Duodenal mucosa (tissue), 2 donors: ENCODE results near the gene CNIH2.

Experiments
- H3K27ac ChIP-seq: one replicate; pipeline ENCODE4 v1.7.0; 2013; ENCODE audit warnings: low read depth, low read length
- H3K27me3 ChIP-seq, 2 donors: one replicate each; pipeline ENCODE4 v1.7.0; 2013; ENCODE audit warnings: low read length in 2 of 2, control low read depth in 1 of 2; ENCODE audit not compliant: insufficient read depth in 2 of 2, control insufficient read depth in 1 of 2
- H3K36me3 ChIP-seq, 2 donors: one replicate each; pipeline ENCODE4 v1.7.0; 2013; ENCODE audit warnings: low read length in 2 of 2, control low read depth in 1 of 2; ENCODE audit not compliant: insufficient read depth in 2 of 2, control insufficient read depth in 1 of 2
- H3K4me1 ChIP-seq, 2 donors: one replicate each; pipeline ENCODE4 v1.7.0; 2013; ENCODE audit warnings: low read length in 2 of 2, control low read depth in 1 of 2; ENCODE audit not compliant: insufficient read depth in 2 of 2, control insufficient read depth in 1 of 2
- H3K4me3 ChIP-seq, 2 donors: one replicate each; pipeline ENCODE4 v1.7.0; 2013; ENCODE audit warnings: low read length in 2 of 2, low read depth in 1 of 2
- H3K9ac ChIP-seq, 2 donors: one replicate each; pipeline ENCODE4 v1.7.0; 2013; ENCODE audit warnings: low read length in 2 of 2, low read depth in 1 of 2
- H3K9me3 ChIP-seq, 2 donors: one replicate each; pipeline ENCODE4 v1.7.0; 2013; ENCODE audit warnings: low read length in 2 of 2, control low read depth in 1 of 2; ENCODE audit not compliant: control insufficient read depth in 1 of 2

CNIH2 gene

DNA sequence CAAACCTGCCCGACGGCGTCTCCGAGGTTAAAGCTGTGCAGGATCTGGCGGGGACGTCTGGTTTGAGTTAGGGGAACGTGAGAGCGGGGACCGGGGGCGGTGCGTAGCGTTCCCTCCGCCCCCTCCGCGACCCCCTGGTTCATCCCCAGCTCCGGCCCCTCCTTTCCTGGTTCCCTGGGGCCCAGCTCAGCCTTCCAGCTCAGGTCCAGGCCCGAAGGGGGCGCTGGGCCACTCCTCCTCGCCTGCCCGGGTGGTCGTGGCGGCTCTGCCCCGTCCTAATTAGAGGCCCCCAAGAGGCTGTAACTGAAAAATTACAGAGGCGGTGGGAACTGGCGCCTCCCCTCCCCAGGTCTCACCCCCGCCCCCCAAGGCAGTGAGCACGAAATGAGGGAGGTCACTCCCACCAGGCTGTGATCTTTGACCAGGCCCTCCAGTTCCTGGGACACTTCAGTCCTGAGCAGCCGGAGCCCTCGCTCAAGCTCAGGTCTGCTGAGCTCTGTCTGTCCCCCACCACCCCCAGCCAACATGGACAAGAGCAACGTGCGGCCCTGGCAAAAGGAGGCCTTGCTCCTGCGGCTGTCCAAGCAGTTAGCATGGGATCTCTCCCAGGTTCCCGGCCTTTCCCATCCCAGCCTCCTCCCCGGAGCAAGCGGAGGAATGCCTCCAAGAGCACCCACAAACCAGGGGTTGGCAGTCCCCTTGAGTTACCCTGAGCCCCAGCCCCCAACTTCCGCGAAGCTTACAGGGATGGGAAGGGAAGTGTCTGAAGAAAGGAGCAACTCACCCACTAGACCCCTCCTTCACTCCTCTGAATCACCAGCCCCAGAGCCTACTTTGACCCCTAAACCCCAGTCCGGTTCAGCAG is 35.6 kb downstream of the CNIH2 start:
- Histone ChIP-seq H3K36me3 (no peaks in the 10 kb centered on the region), H3K27me3 (no peaks in the 10 kb centered on the region), H3K9me3 (no peaks in the 10 kb centered on the region), H3K9ac (peak overlapping the region; percentile 47 to 61), H3K4me1 (peaks cover 18 to 26% of the 10 kb centered on the region in 2 donors), H3K27ac (peak overlapping the region; percentile 83), H3K4me3 (peak overlapping the region; percentile 50 to 65)

DNA sequence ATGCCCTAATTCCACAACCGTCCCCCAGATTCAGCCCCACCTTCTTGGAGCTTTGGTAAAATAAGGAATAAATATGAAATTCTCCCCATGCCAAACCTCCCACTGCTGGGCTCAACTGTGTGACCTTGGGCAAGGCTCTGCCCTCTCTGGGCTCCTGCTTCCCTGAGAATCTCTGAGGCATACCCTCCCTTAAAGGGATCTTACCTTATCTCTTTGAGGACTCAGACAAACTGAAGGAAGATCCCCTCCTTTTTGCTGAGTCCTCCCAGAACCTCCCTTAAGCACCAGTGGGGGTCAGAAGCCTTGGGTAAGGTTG is 36.2 kb downstream of the CNIH2 start:
- Histone ChIP-seq H3K4me3 (no peak overlapping the region), H3K9me3 (no peaks in the 10 kb centered on the region), H3K27me3 (no peaks in the 10 kb centered on the region), H3K36me3 (no peaks in the 10 kb centered on the region), H3K4me1 (peaks cover 19 to 31% of the 10 kb centered on the region in 2 donors), H3K9ac (no peak overlapping the region), H3K27ac (no peak overlapping the region)

DNA sequence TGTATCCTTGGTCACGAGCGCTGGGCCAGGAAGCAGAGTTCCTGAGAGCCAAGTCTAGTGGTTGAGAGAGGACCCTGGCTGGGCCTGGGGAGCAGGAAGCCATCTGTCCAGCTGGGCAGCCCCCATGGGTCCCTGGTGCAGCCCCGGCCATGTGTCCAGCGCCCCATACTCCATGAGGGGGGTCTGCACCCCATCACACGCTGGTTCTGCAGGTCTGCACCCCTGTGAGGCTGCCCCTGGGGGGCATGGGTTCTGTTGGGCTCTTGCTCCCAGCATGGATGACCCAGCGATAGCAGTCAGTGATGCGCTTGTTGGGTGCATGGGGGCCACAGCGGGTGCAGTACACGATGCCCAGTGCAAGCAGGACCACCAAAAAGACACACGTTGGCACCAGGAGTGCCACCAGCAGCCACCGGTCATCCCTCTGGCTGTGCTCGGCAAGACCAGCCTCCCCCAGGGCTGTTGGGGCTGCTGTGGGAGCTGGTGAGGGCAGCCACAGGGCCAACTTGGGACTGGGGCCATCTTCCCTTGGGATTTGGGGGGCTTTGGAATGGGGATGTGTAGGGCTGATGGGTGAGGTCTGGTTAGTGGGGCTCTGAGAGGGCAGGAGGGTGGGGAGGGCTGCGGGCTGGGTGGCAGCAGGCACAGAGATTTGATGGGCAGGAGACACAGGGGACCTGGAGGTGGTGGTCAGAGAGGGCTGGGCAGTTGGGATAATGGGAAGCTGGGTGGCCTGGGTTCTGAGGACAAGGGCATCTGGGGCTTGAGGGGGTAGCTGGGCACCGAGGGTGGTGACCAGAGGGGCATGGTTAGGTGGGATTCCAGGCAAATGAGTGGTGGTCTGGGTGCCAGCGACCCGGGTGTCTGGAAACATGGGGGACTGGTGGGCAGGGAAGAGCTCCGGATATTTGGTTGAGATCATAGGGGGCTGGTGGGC is 36.9 kb downstream of the CNIH2 start:
- no peak overlapping the region for H3K27ac ChIP-seq
- no peaks in the 10 kb centered on the region for H3K27me3 ChIP-seq
- H3K36me3 ChIP-seq = no peaks in the 10 kb centered on the region
- peaks cover 19 to 31% of the 10 kb centered on the region in 2 donors for H3K4me1 ChIP-seq
- H3K9me3 ChIP-seq = no peaks in the 10 kb centered on the region
- no peak overlapping the region for H3K4me3 ChIP-seq
- H3K9ac ChIP-seq = no peak overlapping the region

DNA sequence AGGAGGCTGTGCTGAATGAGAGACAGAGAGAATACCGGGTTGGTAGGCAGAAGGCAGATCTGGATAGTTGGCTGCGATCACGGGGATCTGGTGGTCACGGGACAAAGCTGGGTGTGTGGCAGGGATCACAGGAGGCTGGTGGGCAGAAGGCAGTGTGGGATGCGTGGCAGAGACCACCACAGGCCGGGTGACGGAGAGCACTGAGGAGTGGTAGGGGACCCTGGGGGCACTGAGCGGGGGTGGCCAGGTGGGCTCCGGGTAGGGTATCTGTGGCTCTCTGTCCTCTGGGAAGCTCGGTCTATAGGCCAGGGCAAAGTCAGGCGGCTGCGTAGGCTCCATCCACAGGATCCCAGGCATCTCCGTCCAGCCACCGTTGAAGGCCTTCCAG is 37.5 kb downstream of the CNIH2 start:
- Histone ChIP-seq H3K4me3 (peak overlapping the region in 1 of 2 donors; percentile 51), H3K27me3 (no peaks in the 10 kb centered on the region), H3K9me3 (no peaks in the 10 kb centered on the region), H3K4me1 (peaks cover 19 to 31% of the 10 kb centered on the region in 2 donors), H3K9ac (peak overlapping the region in 1 of 2 donors; percentile 18), H3K27ac (no peak overlapping the region), H3K36me3 (no peaks in the 10 kb centered on the region)

DNA sequence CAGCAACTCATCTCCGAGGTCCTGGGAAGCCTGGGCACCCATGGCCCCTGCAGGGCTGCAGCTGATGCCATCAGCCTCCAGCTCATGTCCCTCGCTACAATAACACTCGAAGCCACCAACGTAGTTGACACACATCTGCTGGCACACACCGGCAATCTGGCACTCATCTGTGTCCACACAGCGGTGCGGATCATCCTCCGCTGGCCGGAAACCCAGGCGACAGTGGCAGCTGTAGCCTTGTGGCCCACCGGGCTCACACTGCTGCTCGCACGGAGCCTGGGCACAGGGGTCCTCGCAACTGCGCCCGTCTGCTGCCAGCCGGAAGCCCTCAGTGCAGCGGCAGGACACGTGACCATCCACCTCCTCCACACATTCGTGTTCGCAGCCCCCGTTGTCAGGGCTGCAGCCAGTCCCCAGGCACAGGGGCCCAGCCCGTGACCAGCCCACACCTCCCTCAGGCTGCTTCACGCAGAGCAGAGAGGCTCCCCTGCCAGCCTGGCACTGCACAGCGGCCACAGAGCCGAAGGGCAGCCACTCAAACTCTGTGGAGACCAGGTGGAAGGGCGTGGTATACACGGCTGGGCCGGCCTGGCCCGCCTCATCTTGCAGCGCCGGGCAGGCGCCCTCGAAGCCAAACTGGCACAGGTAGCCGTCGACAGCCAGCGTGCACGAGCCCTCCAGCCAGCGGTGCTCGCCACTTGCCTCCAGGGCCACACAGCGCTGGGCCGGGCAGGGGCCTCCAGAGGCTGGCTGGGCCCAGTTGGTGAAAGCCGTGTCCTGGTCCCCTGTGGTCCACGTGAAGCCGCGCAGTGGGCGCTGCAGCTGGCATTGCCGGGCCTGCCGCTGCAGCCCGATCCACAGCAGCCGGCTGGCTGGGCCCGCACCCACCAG is 38.2 kb downstream of the CNIH2 start:
- peak overlapping the region in 1 of 2 donors; percentile 51 for H3K4me3 ChIP-seq
- H3K36me3 ChIP-seq = no peaks in the 10 kb centered on the region
- H3K9ac ChIP-seq = peak overlapping the region in 1 of 2 donors; percentile 18
- H3K9me3 ChIP-seq = no peaks in the 10 kb centered on the region
- H3K27ac ChIP-seq = peak overlapping the region; percentile 44
- H3K4me1 ChIP-seq = peaks cover 19 to 31% of the 10 kb centered on the region in 2 donors
- H3K27me3 ChIP-seq = no peaks in the 10 kb centered on the region

DNA sequence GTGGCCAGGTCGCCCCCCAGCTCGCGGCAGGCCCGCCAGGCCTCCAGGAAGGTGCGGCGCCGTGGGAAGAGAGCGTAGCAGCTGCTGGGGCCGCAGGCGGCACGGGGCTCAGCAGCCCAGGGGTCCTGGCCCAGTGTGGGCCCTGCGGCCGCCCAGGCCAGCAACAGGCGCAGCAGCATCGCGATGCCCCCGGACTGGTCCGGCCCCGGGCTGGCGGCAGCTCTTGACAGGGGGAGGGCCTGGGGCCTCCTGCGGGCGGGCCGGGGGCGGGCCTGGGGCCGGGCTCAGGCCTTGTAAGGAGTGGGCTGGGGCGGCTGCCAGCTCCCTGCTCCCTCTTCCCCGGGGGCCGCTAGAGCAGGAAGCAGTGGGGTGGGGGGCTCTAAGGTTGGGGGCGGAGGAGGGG is 38.9 kb downstream of the CNIH2 start, which contains the start of gene CD248:
Gene CD248 (minus strand): TSS at position 196 of the 403 bp plus-strand sequence. CDS start 17 bp downstream, at position 179.
- H3K4me1 ChIP-seq = peaks cover 14 to 27% of the 10 kb centered on the region in 2 donors
- H3K4me3 ChIP-seq = peak within 1 kb of the TSS in 1 of 2 donors; percentile 51
- peak within 1 kb of the TSS; percentile 61 for H3K27ac ChIP-seq
- H3K27me3 ChIP-seq = no peaks in the 10 kb centered on the region
- H3K9ac ChIP-seq = peak within 1 kb of the TSS in 1 of 2 donors; percentile 18
- no peaks in the 10 kb centered on the region for H3K9me3 ChIP-seq
- no peaks in the 10 kb centered on the region for H3K36me3 ChIP-seq

DNA sequence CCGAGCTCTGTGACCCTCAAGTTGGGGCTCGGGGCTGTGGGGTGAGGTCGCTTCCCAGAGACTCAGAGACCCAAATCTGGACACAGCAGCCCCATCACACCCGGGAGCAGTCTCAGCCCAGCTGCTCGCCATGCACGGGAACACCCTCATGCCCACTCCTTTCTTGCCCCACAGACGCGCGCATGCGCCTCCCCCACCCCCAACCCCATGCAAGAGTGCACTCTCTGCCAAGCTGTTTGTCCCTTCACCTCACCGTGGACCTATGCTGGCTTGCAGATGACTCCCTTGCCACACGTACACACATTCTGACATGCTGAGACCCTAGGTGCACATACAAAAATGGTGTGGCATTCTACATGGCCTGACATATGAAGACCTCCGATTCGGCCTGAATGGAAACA is 39.3 kb downstream of the CNIH2 start:
- H3K4me1 ChIP-seq = peaks cover 14 to 27% of the 10 kb centered on the region in 2 donors
- no peak overlapping the region for H3K9ac ChIP-seq
- H3K27ac ChIP-seq = peak overlapping the region; percentile 61
- H3K27me3 ChIP-seq = no peaks in the 10 kb centered on the region
- no peak overlapping the region for H3K4me3 ChIP-seq
- no peaks in the 10 kb centered on the region for H3K36me3 ChIP-seq
- H3K9me3 ChIP-seq = no peaks in the 10 kb centered on the region

DNA sequence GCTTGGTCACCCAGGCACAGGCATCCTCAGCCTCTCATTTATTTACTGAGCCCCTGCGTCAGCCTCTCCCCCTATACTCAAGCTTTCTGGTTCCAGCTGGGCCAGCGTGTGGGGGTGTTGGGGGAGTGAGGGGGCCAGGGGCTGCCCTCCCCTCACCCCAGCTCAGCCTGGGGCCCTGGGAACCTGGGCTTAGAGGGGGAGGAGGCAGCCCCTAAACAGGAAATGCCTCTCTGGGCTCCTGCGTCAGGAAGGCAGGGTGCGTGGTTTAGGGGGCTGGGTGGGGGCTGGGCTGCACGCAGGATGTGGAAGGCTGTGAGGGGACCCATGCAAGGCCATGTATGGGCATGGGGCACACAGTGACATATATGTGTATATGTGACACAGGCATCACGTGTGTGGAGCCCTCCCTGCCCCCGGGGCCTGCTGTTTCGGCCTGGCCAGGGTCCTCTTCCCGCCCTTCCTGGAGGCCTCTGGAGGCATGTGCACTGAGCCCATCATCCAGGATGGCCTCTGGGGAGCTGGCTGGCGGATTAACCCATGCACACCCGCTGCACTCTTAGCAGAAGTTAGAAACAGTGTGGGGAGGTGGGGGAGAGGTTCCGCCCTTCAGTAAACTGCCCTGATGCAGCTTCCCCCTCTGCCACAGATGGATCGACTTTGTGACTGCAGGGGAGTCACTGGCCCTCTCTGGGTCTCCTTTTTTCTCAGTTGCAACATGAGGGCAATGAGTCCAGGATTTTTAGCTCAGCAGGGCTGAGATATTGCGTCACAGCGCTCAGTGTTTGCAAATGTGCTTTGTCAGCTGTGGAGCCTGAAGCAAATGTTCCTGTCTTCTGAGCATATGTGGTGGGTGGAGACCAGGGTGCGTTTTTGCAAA is 40.0 kb downstream of the CNIH2 start:
- Histone ChIP-seq H3K27ac (peak overlapping the region; percentile 61), H3K4me1 (peaks cover 14 to 27% of the 10 kb centered on the region in 2 donors), H3K27me3 (no peaks in the 10 kb centered on the region), H3K9ac (no peak overlapping the region), H3K9me3 (no peaks in the 10 kb centered on the region), H3K4me3 (no peak overlapping the region), H3K36me3 (no peaks in the 10 kb centered on the region)

DNA sequence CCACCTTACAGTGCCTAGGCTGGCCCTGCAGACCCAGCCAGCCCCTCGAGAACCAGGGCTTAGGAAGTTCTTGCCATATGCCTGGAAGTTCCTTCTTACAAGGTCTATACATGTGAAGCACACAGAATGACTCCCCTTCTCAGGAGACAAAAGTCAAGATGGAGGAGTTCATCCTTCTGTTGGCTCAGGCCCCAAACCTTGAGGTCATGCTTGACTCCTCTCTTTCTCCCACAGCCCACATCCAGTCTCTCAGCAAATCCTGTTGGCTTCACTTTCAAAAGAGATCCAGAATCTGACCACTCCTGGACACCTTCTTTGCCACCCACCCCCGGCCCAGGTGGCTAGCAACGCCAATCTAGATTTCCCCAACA is 40.6 kb downstream of the CNIH2 start:
- Histone ChIP-seq H3K27ac (no peak overlapping the region), H3K4me1 (peaks cover 10 to 23% of the 10 kb centered on the region in 2 donors), H3K9ac (no peak overlapping the region), H3K9me3 (no peaks in the 10 kb centered on the region), H3K27me3 (no peaks in the 10 kb centered on the region), H3K4me3 (no peak overlapping the region), H3K36me3 (no peaks in the 10 kb centered on the region)
